Esophagus squamous epithelium (tissue), 4 donors: Measurements from ENCODE around the gene UPF1.

Experiments
- POLR2A ChIP-seq, 4 donors: fragments of 450-650 bp; IDR thresholded peaks; one replicate each; pipeline ENCODE4 v1.6.1; 2017; ENCODE audit warnings: antibody characterized with exemption in 4 of 4, mild to moderate bottlenecking in 4 of 4, moderate library complexity in 3 of 4
- TF ChIP-seq, protein P1 (sequence below), 6 experiments: fragments of 450-650 bp in 4 of 6; fragments of 200-600 bp in 2 of 6; sonication (generic) in 2 of 6; IDR thresholded peaks; one replicate each; pipeline ENCODE4 v1.5.1; 2016 to 2019; ENCODE audit warnings: antibody characterized with exemption in 6 of 6, mild to moderate bottlenecking in 4 of 6, moderate library complexity in 4 of 6

DNA sequence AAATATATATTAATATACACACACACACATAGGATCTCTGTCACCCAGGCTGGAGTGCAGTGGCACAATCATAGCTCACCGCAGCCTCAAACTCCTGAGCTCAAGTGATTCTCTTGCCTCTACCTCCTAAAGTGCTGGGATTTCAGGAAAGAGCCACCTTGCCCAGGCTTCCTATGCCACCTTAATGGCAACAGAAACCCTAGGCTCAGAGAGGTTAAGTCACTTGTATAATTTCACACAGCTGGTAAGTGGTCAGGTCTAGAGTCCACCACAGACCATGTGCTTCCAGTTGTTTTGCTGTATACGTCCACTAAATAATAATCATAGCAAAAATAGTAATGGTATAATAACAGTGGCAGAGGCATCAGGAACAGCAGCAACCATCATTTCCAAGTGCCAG, 1.3 kb upstream of the UPF1 start:
- TF ChIP-seq, protein P1, sequence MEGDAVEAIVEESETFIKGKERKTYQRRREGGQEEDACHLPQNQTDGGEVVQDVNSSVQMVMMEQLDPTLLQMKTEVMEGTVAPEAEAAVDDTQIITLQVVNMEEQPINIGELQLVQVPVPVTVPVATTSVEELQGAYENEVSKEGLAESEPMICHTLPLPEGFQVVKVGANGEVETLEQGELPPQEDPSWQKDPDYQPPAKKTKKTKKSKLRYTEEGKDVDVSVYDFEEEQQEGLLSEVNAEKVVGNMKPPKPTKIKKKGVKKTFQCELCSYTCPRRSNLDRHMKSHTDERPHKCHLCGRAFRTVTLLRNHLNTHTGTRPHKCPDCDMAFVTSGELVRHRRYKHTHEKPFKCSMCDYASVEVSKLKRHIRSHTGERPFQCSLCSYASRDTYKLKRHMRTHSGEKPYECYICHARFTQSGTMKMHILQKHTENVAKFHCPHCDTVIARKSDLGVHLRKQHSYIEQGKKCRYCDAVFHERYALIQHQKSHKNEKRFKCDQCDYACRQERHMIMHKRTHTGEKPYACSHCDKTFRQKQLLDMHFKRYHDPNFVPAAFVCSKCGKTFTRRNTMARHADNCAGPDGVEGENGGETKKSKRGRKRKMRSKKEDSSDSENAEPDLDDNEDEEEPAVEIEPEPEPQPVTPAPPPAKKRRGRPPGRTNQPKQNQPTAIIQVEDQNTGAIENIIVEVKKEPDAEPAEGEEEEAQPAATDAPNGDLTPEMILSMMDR (IDR thresholded peaks at IDR 0.05): no peak
- no peak for TF ChIP-seq POLR2A (IDR thresholded peaks at IDR 0.05)
